Caco-2 (cell line): ENCODE measurements around the gene ONECUT1. TPM values are rescaled to one million over a fixed set of nuclear protein-coding genes. Genes with fewer than 3 reads are reported as not detected.

Experiments used
- BruUV-seq: library from RNA; stranded (reverse); fragments of 400-500 nt; replicated peaks from 2 replicates; lab custom pipeline; 2021; lab: Mats Ljungman, UMichigan
- CTCF ChIA-PET: fragments of 300-600 bp; sonication (Branson Sonifier 250); formaldehyde crosslinking; loops from one replicate; lab custom pipeline; 2022; ENCODE audit warnings: antibody characterized with exemption; lab: Charles Lee
- POLR2A ChIA-PET: fragments of 300-600 bp; sonication (Branson Sonifier 250); formaldehyde crosslinking; loops from one replicate; lab custom pipeline; 2022; ENCODE audit warnings: antibody characterized with exemption; lab: Charles Lee
- DNase-seq, 2 experiments: peaks; one replicate each; pipeline versions ENCODE4 v3.0.0 to v3.0.0-alpha.2; 2020 to 2022
- H3K27me3 ChIP-seq: replicated peaks from 2 replicates; pipeline ENCODE4 v1.6.0; 2011; ENCODE audit warnings: low read length; ENCODE audit not compliant: control insufficient read depth, insufficient read depth
- H3K36me3 ChIP-seq: 2 replicates; pipeline ENCODE4 v1.5.1; 2011; ENCODE audit warnings: low read length; ENCODE audit not compliant: control insufficient read depth, insufficient read depth
- H3K4me1 ChIP-seq: fragments of 250-450 bp; sonication (Bioruptor Pico); 2 replicates; pipeline ENCODE4 v1.5.1; 2020; ENCODE audit warnings: mild to moderate bottlenecking
- H3K4me3 ChIP-seq: 2 replicates; pipeline ENCODE4 v1.5.1; 2011; ENCODE audit warnings: low read depth, mild to moderate bottlenecking, control low read depth, low read length
- H3K9me3 ChIP-seq: fragments of 250-450 bp; sonication (Bioruptor Pico); 2 replicates; pipeline ENCODE4 v1.5.1; 2020; ENCODE audit warnings: mild to moderate bottlenecking, moderate library complexity
- H3K27ac Mint-ChIP-seq: one replicate; pipeline ENCODE4 v1.8.0; 2022; ENCODE audit warnings: mixed read lengths; ENCODE audit not compliant: unreplicated experiment
- H3K27me3 Mint-ChIP-seq: one replicate; pipeline ENCODE4 v1.8.0; 2022; ENCODE audit warnings: mixed read lengths; ENCODE audit not compliant: insufficient read depth, unreplicated experiment
- H3K36me3 Mint-ChIP-seq: one replicate; pipeline ENCODE4 v1.8.0; 2022; ENCODE audit warnings: mild to moderate bottlenecking, mixed read lengths; ENCODE audit not compliant: insufficient read depth, unreplicated experiment
- H3K4me1 Mint-ChIP-seq: one replicate; pipeline ENCODE4 v1.8.0; 2022; ENCODE audit warnings: low read depth, mixed read lengths; ENCODE audit not compliant: unreplicated experiment
- H3K4me3 Mint-ChIP-seq: one replicate; pipeline ENCODE4 v1.8.0; 2022; ENCODE audit warnings: mild to moderate bottlenecking, moderate library complexity, mixed read lengths; ENCODE audit not compliant: unreplicated experiment
- H3K9me3 Mint-ChIP-seq: one replicate; pipeline ENCODE4 v1.8.0; 2022; ENCODE audit warnings: mixed read lengths; ENCODE audit not compliant: unreplicated experiment
- intact Hi-C: fragments of 100-400 bp; cut with micrococcal nuclease; formaldehyde crosslinking; loops from one replicate; pipeline ENCODE4 v1.10.0; 2022; ENCODE audit not compliant: unreplicated experiment
- total RNA-seq: library from RNA; stranded (reverse); gene quantifications from 2 replicates; pipeline ENCODE4 v1.2.3, GENCODE V29; 2022
- TF ChIP-seq, protein P1 (sequence below), 2 experiments: fragments of 200-600 bp in 1 of 2; IDR thresholded peaks; 1 replicate in 1 of 2; 2 replicates in 1 of 2; pipeline versions ENCODE4 v1.5.1 to v1.8.0; 2011 to 2022; ENCODE audit warnings: antibody characterized with exemption in 1 of 2, control low read depth in 1 of 2, inconsistent platforms in 1 of 2, low read depth in 1 of 2, low read length in 1 of 2, mild to moderate bottlenecking in 1 of 2, moderate library complexity in 1 of 2; ENCODE audit not compliant: insufficient read depth in 1 of 2, severe bottlenecking in 1 of 2, unreplicated experiment in 1 of 2

The ONECUT1 gene
- total RNA-seq, 1 experiment from 2014 or later = 0.68 TPM

DNA sequence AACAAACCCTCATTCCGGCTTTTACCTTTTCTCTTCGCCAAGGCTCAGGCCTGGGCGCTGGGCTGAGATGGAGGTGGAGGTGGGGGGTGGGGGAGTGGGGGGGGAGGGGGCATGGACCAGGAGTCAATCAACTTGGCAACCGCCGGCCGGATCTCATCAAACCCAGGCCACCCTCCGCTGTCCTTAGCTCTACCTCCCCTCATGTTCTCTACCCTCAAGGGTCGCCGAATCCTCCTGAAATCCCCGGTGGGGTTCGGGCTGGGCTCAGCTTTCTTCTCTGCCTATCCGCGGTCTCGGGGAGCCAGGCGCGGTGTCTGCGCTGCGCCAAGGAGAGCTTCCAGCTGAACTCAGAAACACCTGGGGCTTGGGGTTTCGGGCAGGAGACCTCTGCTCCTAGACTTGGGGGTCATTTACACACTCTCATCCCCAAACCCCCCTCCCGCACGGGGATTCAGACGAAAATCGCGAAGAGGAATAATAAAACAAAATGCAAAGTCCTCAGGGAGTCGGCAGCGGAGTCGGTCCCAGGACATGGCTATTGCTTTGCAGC lies 2.5 kb downstream of the ONECUT1 start:
- intact Hi-C loops = loop anchor here (10.0 kb wide), 1 partner anchor 97 kb away; no protein-coding TSS in a partner anchor
- no peak overlapping the region for H3K4me3 Mint-ChIP-seq

DNA sequence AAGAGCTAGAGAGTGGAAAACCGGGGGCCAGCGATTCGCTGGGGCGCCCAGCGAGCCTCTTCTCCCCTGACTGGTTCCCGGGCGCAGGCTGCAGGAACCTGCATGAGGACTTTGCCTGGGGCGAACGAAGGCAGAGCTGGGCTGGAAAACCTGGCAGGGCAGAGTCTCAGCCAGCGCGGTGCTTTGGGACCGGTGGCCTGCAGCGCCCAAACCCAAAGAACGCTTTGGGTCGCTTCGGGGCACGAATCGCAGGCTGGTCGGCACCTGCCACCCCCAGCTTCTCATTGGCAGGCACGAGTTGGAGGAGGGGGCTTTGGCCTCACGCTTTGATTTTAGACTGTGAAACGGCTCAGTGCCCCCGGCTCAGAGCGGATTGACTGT lies 3.0 kb downstream of the ONECUT1 start:
- H3K27me3 Mint-ChIP-seq = no peaks in the 10 kb centered on the region
- H3K27ac Mint-ChIP-seq = no peak overlapping the region
- intact Hi-C loops = loop anchor here (10.0 kb wide), 1 partner anchor 98 kb away; no protein-coding TSS in a partner anchor
- H3K9me3 Mint-ChIP-seq = no peaks in the 10 kb centered on the region
- no peak for DNase-seq
- ChIA-PET CTCF (no interaction called here), POLR2A (no interaction called here)
- Histone ChIP-seq H3K27me3 (no peaks in the 10 kb centered on the region), H3K9me3 (no peaks in the 10 kb centered on the region), H3K4me1 (no peaks in the 10 kb centered on the region), H3K4me3 (no peak overlapping the region), H3K36me3 (no peaks in the 10 kb centered on the region)
- no peaks in the 10 kb centered on the region for H3K4me1 Mint-ChIP-seq
- H3K4me3 Mint-ChIP-seq = no peak overlapping the region
- no peaks in the 10 kb centered on the region for H3K36me3 Mint-ChIP-seq
- TF ChIP-seq, protein P1, sequence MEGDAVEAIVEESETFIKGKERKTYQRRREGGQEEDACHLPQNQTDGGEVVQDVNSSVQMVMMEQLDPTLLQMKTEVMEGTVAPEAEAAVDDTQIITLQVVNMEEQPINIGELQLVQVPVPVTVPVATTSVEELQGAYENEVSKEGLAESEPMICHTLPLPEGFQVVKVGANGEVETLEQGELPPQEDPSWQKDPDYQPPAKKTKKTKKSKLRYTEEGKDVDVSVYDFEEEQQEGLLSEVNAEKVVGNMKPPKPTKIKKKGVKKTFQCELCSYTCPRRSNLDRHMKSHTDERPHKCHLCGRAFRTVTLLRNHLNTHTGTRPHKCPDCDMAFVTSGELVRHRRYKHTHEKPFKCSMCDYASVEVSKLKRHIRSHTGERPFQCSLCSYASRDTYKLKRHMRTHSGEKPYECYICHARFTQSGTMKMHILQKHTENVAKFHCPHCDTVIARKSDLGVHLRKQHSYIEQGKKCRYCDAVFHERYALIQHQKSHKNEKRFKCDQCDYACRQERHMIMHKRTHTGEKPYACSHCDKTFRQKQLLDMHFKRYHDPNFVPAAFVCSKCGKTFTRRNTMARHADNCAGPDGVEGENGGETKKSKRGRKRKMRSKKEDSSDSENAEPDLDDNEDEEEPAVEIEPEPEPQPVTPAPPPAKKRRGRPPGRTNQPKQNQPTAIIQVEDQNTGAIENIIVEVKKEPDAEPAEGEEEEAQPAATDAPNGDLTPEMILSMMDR (IDR thresholded peaks at IDR 0.05; ENCODE audit: insufficient read depth in 1 of 2, low read depth in 1 of 2, low read length in 1 of 2, severe bottlenecking in 1 of 2, unreplicated experiment in 1 of 2) = no peak
- BruUV-seq = no TSS peak

More for the DNA sequence above, 2.5 kb downstream of the ONECUT1 start:
- ChIA-PET CTCF (no interaction called here), POLR2A (no interaction called here)
- no peak for DNase-seq
- Mint-ChIP-seq H3K4me1 (no peaks in the 10 kb centered on the region), H3K36me3 (no peaks in the 10 kb centered on the region), H3K9me3 (no peaks in the 10 kb centered on the region), H3K27ac (no peak overlapping the region), H3K27me3 (no peaks in the 10 kb centered on the region)
- BruUV-seq = no TSS peak
- Histone ChIP-seq H3K27me3 (no peaks in the 10 kb centered on the region), H3K9me3 (no peaks in the 10 kb centered on the region), H3K4me3 (no peak overlapping the region), H3K36me3 (no peaks in the 10 kb centered on the region), H3K4me1 (no peaks in the 10 kb centered on the region)
- TF ChIP-seq, protein P1 (IDR thresholded peaks at IDR 0.05; ENCODE audit: insufficient read depth in 1 of 2, low read depth in 1 of 2, low read length in 1 of 2, severe bottlenecking in 1 of 2, unreplicated experiment in 1 of 2) = no peak

DNA sequence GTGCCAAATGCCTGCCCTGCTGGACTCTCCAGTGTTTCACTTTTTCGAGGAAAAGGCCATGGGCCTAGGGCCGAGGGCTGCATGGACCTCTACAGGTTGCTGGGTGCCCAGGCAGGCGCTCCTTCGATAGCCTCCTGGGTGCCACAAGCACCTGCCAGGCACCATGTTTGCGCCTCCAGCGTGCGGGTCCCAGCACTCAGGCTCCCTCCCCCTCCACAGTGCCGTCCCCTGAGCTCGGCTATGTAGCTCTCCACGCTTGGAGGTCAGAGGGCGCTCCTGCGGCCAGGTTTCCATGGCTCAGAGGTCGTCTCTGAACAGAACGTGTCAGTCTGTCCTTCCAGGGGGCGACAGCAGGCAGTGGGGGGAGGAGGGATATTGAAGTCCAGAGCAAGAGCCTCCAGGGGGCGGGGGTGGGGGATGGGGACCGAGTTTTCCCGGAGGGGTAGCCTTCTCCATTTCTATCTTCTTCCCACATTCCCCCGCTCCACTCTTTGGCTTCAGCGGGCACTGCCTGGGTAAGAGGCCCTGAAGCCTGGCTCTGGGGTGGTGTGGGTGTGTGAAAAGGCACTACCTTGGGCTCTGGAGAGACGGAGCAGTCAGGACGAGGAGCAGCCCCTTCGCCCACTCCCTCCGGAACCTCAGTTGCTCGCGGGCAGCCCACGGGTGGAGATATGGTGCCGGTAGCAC lies 3.6 kb downstream of the ONECUT1 start:
- H3K9me3 Mint-ChIP-seq = no peaks in the 10 kb centered on the region
- no peaks in the 10 kb centered on the region for H3K27me3 Mint-ChIP-seq
- no peak for DNase-seq
- POLR2A ChIA-PET = no interaction called here
- no peaks in the 10 kb centered on the region for H3K36me3 ChIP-seq
- no peaks in the 10 kb centered on the region for H3K4me1 ChIP-seq
- intact Hi-C loops = loop anchor here (10.0 kb wide), 1 partner anchor 98 kb away; no protein-coding TSS in a partner anchor
- TF ChIP-seq, protein P1 (IDR thresholded peaks at IDR 0.05; ENCODE audit: insufficient read depth in 1 of 2, low read depth in 1 of 2, low read length in 1 of 2, severe bottlenecking in 1 of 2, unreplicated experiment in 1 of 2) = no peak
- CTCF ChIA-PET = no interaction called here
- no peaks in the 10 kb centered on the region for H3K36me3 Mint-ChIP-seq
- H3K27me3 ChIP-seq = no peaks in the 10 kb centered on the region
- BruUV-seq = no TSS peak
- no peaks in the 10 kb centered on the region for H3K9me3 ChIP-seq
- H3K27ac Mint-ChIP-seq = no peak overlapping the region
- no peak overlapping the region for H3K4me3 Mint-ChIP-seq
- H3K4me3 ChIP-seq = no peak overlapping the region
- no peaks in the 10 kb centered on the region for H3K4me1 Mint-ChIP-seq
